Left lung (tissue), 10 donors: ENCODE results near the gene SYNE2. TPM values are rescaled to one million over a fixed set of nuclear protein-coding genes. Genes with fewer than 3 reads are reported as not detected.

ENCODE experiments used
- ATAC-seq: fragments of 200-7000 bp; cut with Tn5 transposase; one replicate; pipeline ENCODE4 v1.9.1; 2020; ENCODE audit warnings: moderate library complexity
- DNase-seq, 4 donors: peaks; one replicate each; pipeline ENCODE4 v3.0.0-alpha.2; 2013 to 2020
- H3K27ac ChIP-seq, 2 donors: fragments of 200-600 bp; sonication (generic) in 1 of 2; one replicate each; pipeline versions ENCODE4 v1.5.0 to v1.8.0; 2020 to 2021
- H3K27me3 ChIP-seq, 2 donors: fragments of 200-600 bp; sonication (generic) in 1 of 2; one replicate each; pipeline versions ENCODE4 v1.5.0 to v1.8.0; 2020 to 2021
- H3K36me3 ChIP-seq, 2 donors: fragments of 200-600 bp; sonication (generic) in 1 of 2; one replicate each; pipeline versions ENCODE4 v1.5.0 to v1.8.0; 2020 to 2021
- H3K4me1 ChIP-seq, 2 donors: fragments of 200-600 bp; one replicate each; pipeline ENCODE4 v1.8.0; 2021
- H3K4me3 ChIP-seq, 2 donors: fragments of 200-600 bp; sonication (generic) in 1 of 2; one replicate each; pipeline versions ENCODE4 v1.5.0 to v1.8.0; 2020 to 2021; ENCODE audit warnings: mild to moderate bottlenecking in 1 of 2
- H3K9me3 ChIP-seq, 2 donors: fragments of 200-600 bp; sonication (generic) in 1 of 2; one replicate each; pipeline versions ENCODE4 v1.5.0 to v1.8.0; 2020 to 2021
- CTCF ChIP-seq, 2 donors: fragments of 200-600 bp; sonication (generic) in 1 of 2; IDR thresholded peaks; one replicate each; pipeline versions ENCODE4 v1.5.0 to v1.8.0; 2021; ENCODE audit warnings: antibody characterized with exemption in 2 of 2
- intact Hi-C, 2 donors: fragments of 100-400 bp; cut with DNase I; formaldehyde crosslinking; loops; one replicate each; pipeline versions ENCODE4 v1.11.2 to v1.14.2; 2022
- polyA plus RNA-seq, 6 donors: library from polyadenylated mRNA; unstranded; fragments of 120-200 nt; gene quantifications; one replicate each; pipeline ENCODE4 v1.2.1, GENCODE V29; 2013; ENCODE audit not compliant: insufficient read length in 6 of 6
- total RNA-seq, 2 donors: library from RNA; stranded (reverse); fragmentation: NEBNext Ultra II Directional; extraction: Animal tissue kit (Norgen Biotek cat#: 25700); gene quantifications; one replicate each; pipeline ENCODE4 v1.2.1, GENCODE V29; 2021
- donor health status: DM: no; HTN: yes; CAD: no.
- donor health status: DM: no; HTN: no; CAD: no.

SYNE2 gene
- total and polyA plus RNA-seq, 8 donors, result 59.6 to 109 (median 88.5) TPM

- ATAC-seq (no peak), DNase-seq (no peak)
- Histone ChIP-seq H3K4me1 (no peaks in the 10 kb centered on the region), H3K27ac (no peak overlapping the region), H3K27me3 (no peaks in the 10 kb centered on the region), H3K36me3 (peaks cover 0 to 77% of the 10 kb centered on the region in 2 donors), H3K9me3 (no peaks in the 10 kb centered on the region), H3K4me3 (no peak overlapping the region)
- intact Hi-C loops, result no loop called here
- no peak for TF ChIP-seq CTCF (IDR thresholded peaks at IDR 0.05)
These were observed 147.9 kb downstream of the SYNE2 start for GRCh38 chr14:64000749-64001148.

- Histone ChIP-seq H3K27me3 (no peaks in the 10 kb centered on the region), H3K4me1 (no peaks in the 10 kb centered on the region), H3K36me3 (peaks cover 0 to 55% of the 10 kb centered on the region in 2 donors), H3K9me3 (no peaks in the 10 kb centered on the region), H3K4me3 (no peak overlapping the region), H3K27ac (no peak overlapping the region)
- DNase-seq (no peak), ATAC-seq (no peak)
- intact Hi-C loops, result no loop called here
- TF ChIP-seq CTCF (IDR thresholded peaks at IDR 0.05), result no peak
These were observed 153.0 kb downstream of the SYNE2 start for GRCh38 chr14:64005822-64006221.

- Histone ChIP-seq H3K4me3 (no peak overlapping the region), H3K36me3 (peaks cover 0 to 37% of the 10 kb centered on the region in 2 donors), H3K4me1 (no peaks in the 10 kb centered on the region), H3K9me3 (no peaks in the 10 kb centered on the region), H3K27me3 (no peaks in the 10 kb centered on the region), H3K27ac (no peak overlapping the region)
- TF ChIP-seq CTCF (IDR thresholded peaks at IDR 0.05), result no peak
- DNase-seq (no peak), ATAC-seq (no peak)
- intact Hi-C loops, result no loop called here
These were observed 155.2 kb downstream of the SYNE2 start for GRCh38 chr14:64008016-64008415.

GRCh38 chr14:64012003-64012402 is 159.2 kb downstream of the SYNE2 start:
- no peak for ATAC-seq
- Histone ChIP-seq H3K4me3 (no peak overlapping the region), H3K9me3 (peaks cover 0 to 4% of the 10 kb centered on the region in 2 donors), H3K4me1 (no peaks in the 10 kb centered on the region), H3K27ac (no peak overlapping the region), H3K36me3 (peaks cover 0 to 10% of the 10 kb centered on the region in 2 donors), H3K27me3 (no peaks in the 10 kb centered on the region)
- TF ChIP-seq CTCF (IDR thresholded peaks at IDR 0.05), result no peak
- no peak for DNase-seq
- intact Hi-C loops, result no loop called here

- H3K9me3 ChIP-seq, result peaks cover 0 to 4% of the 10 kb centered on the region in 2 donors
- no peaks in the 10 kb centered on the region for H3K4me1 ChIP-seq
- no peaks in the 10 kb centered on the region for H3K27me3 ChIP-seq
- DNase-seq, result no peak
- peaks cover 0 to 4% of the 10 kb centered on the region in 2 donors for H3K36me3 ChIP-seq
- no peak for TF ChIP-seq CTCF (IDR thresholded peaks at IDR 0.05)
- H3K4me3 ChIP-seq, result no peak overlapping the region
- intact Hi-C loops, result no loop called here
- no peak for ATAC-seq
- H3K27ac ChIP-seq, result no peak overlapping the region
These were observed 159.9 kb downstream of the SYNE2 start for GRCh38 chr14:64012720-64013119.
